ENCODE results near the gene CAMTA1.

CAMTA1 gene

GRCh38 chr1:7471836-7472235 lies 686.6 kb downstream of the CAMTA1 start:
- Histone ChIP-seq H3K4me3 (ENCODE audit: low read depth, low read length) (no peak overlapping the region), H3K9ac (ENCODE audit: low read depth, low read length) (no peak overlapping the region), H3K9me3 (ENCODE audit: control insufficient read depth, insufficient read depth, low read length) (no peaks in the 10 kb centered on the region), H3K27ac (ENCODE audit: low read depth, low read length) (no peak overlapping the region), H3K27me3 (ENCODE audit: control insufficient read depth, insufficient read depth, low read length) (no peaks in the 10 kb centered on the region), H3K36me3 (ENCODE audit: control insufficient read depth, insufficient read depth, low read length) (no peaks in the 10 kb centered on the region), H3K4me1 (ENCODE audit: control insufficient read depth, insufficient read depth, low read length) (no peaks in the 10 kb centered on the region)

- Histone ChIP-seq H3K36me3 (ENCODE audit: control insufficient read depth, insufficient read depth, low read length) (no peaks in the 10 kb centered on the region), H3K9ac (ENCODE audit: low read depth, low read length) (no peak overlapping the region), H3K4me3 (ENCODE audit: low read depth, low read length) (no peak overlapping the region), H3K4me1 (ENCODE audit: control insufficient read depth, insufficient read depth, low read length) (no peaks in the 10 kb centered on the region), H3K27ac (ENCODE audit: low read depth, low read length) (no peak overlapping the region), H3K9me3 (ENCODE audit: control insufficient read depth, insufficient read depth, low read length) (no peaks in the 10 kb centered on the region), H3K27me3 (ENCODE audit: control insufficient read depth, insufficient read depth, low read length) (no peaks in the 10 kb centered on the region)
Measured at GRCh38 chr1:7473223-7474142, 688.2 kb downstream of the CAMTA1 start.

- H3K27me3 ChIP-seq (ENCODE audit: control insufficient read depth, insufficient read depth, low read length) = no peaks in the 10 kb centered on the region
- no peaks in the 10 kb centered on the region for H3K36me3 ChIP-seq (ENCODE audit: control insufficient read depth, insufficient read depth, low read length)
- no peak overlapping the region for H3K4me3 ChIP-seq (ENCODE audit: low read depth, low read length)
- no peaks in the 10 kb centered on the region for H3K4me1 ChIP-seq (ENCODE audit: control insufficient read depth, insufficient read depth, low read length)
- H3K27ac ChIP-seq (ENCODE audit: low read depth, low read length) = no peak overlapping the region
- no peaks in the 10 kb centered on the region for H3K9me3 ChIP-seq (ENCODE audit: control insufficient read depth, insufficient read depth, low read length)
- H3K9ac ChIP-seq (ENCODE audit: low read depth, low read length) = no peak overlapping the region
Measured at GRCh38 chr1:7474143-7474490, 688.9 kb downstream of the CAMTA1 start.

GRCh38 chr1:7474786-7475502 lies 689.7 kb downstream of the CAMTA1 start:
- Histone ChIP-seq H3K36me3 (ENCODE audit: control insufficient read depth, insufficient read depth, low read length) (no peaks in the 10 kb centered on the region), H3K9ac (ENCODE audit: low read depth, low read length) (no peak overlapping the region), H3K4me3 (ENCODE audit: low read depth, low read length) (no peak overlapping the region), H3K4me1 (ENCODE audit: control insufficient read depth, insufficient read depth, low read length) (no peaks in the 10 kb centered on the region), H3K9me3 (ENCODE audit: control insufficient read depth, insufficient read depth, low read length) (no peaks in the 10 kb centered on the region), H3K27me3 (ENCODE audit: control insufficient read depth, insufficient read depth, low read length) (no peaks in the 10 kb centered on the region), H3K27ac (ENCODE audit: low read depth, low read length) (no peak overlapping the region)

GRCh38 chr1:7475691-7476090 lies 690.4 kb downstream of the CAMTA1 start:
- Histone ChIP-seq H3K27me3 (ENCODE audit: control insufficient read depth, insufficient read depth, low read length) (no peaks in the 10 kb centered on the region), H3K4me3 (ENCODE audit: low read depth, low read length) (no peak overlapping the region), H3K4me1 (ENCODE audit: control insufficient read depth, insufficient read depth, low read length) (no peaks in the 10 kb centered on the region), H3K9me3 (ENCODE audit: control insufficient read depth, insufficient read depth, low read length) (no peaks in the 10 kb centered on the region), H3K27ac (ENCODE audit: low read depth, low read length) (no peak overlapping the region), H3K36me3 (ENCODE audit: control insufficient read depth, insufficient read depth, low read length) (no peaks in the 10 kb centered on the region), H3K9ac (ENCODE audit: low read depth, low read length) (no peak overlapping the region)

- no peak overlapping the region for H3K27ac ChIP-seq (ENCODE audit: low read depth, low read length)
- H3K27me3 ChIP-seq (ENCODE audit: control insufficient read depth, insufficient read depth, low read length) = no peaks in the 10 kb centered on the region
- H3K4me1 ChIP-seq (ENCODE audit: control insufficient read depth, insufficient read depth, low read length) = no peaks in the 10 kb centered on the region
- H3K9ac ChIP-seq (ENCODE audit: low read depth, low read length) = no peak overlapping the region
- H3K9me3 ChIP-seq (ENCODE audit: control insufficient read depth, insufficient read depth, low read length) = no peaks in the 10 kb centered on the region
- no peaks in the 10 kb centered on the region for H3K36me3 ChIP-seq (ENCODE audit: control insufficient read depth, insufficient read depth, low read length)
- no peak overlapping the region for H3K4me3 ChIP-seq (ENCODE audit: low read depth, low read length)
Measured at GRCh38 chr1:7476402-7476801, 691.1 kb downstream of the CAMTA1 start.

GRCh38 chr1:7476861-7477547 lies 691.8 kb downstream of the CAMTA1 start:
- H3K9ac ChIP-seq (ENCODE audit: low read depth, low read length) = no peak overlapping the region
- no peaks in the 10 kb centered on the region for H3K36me3 ChIP-seq (ENCODE audit: control insufficient read depth, insufficient read depth, low read length)
- H3K4me3 ChIP-seq (ENCODE audit: low read depth, low read length) = no peak overlapping the region
- no peaks in the 10 kb centered on the region for H3K27me3 ChIP-seq (ENCODE audit: control insufficient read depth, insufficient read depth, low read length)
- no peak overlapping the region for H3K27ac ChIP-seq (ENCODE audit: low read depth, low read length)
- H3K9me3 ChIP-seq (ENCODE audit: control insufficient read depth, insufficient read depth, low read length) = no peaks in the 10 kb centered on the region
- no peaks in the 10 kb centered on the region for H3K4me1 ChIP-seq (ENCODE audit: control insufficient read depth, insufficient read depth, low read length)

GRCh38 chr1:7477593-7477992 lies 692.3 kb downstream of the CAMTA1 start:
- Histone ChIP-seq H3K9ac (ENCODE audit: low read depth, low read length) (no peak overlapping the region), H3K27ac (ENCODE audit: low read depth, low read length) (no peak overlapping the region), H3K27me3 (ENCODE audit: control insufficient read depth, insufficient read depth, low read length) (no peaks in the 10 kb centered on the region), H3K36me3 (ENCODE audit: control insufficient read depth, insufficient read depth, low read length) (no peaks in the 10 kb centered on the region), H3K4me3 (ENCODE audit: low read depth, low read length) (no peak overlapping the region), H3K4me1 (ENCODE audit: control insufficient read depth, insufficient read depth, low read length) (no peaks in the 10 kb centered on the region), H3K9me3 (ENCODE audit: control insufficient read depth, insufficient read depth, low read length) (no peaks in the 10 kb centered on the region)

GRCh38 chr1:7478142-7478790 lies 693.0 kb downstream of the CAMTA1 start:
- no peaks in the 10 kb centered on the region for H3K36me3 ChIP-seq (ENCODE audit: control insufficient read depth, insufficient read depth, low read length)
- no peaks in the 10 kb centered on the region for H3K9me3 ChIP-seq (ENCODE audit: control insufficient read depth, insufficient read depth, low read length)
- H3K4me3 ChIP-seq (ENCODE audit: low read depth, low read length) = no peak overlapping the region
- no peaks in the 10 kb centered on the region for H3K27me3 ChIP-seq (ENCODE audit: control insufficient read depth, insufficient read depth, low read length)
- 0 out of 2 replicates have a peak, but pooled peaks cover 3% of the 10 kb centered on the region for H3K4me1 ChIP-seq (ENCODE audit: control insufficient read depth, insufficient read depth, low read length)
- no peak overlapping the region for H3K27ac ChIP-seq (ENCODE audit: low read depth, low read length)
- H3K9ac ChIP-seq (ENCODE audit: low read depth, low read length) = no peak overlapping the region

GRCh38 chr1:7478809-7479499 lies 693.7 kb downstream of the CAMTA1 start:
- 0 out of 2 replicates have a peak, but pooled peaks cover 3% of the 10 kb centered on the region for H3K4me1 ChIP-seq (ENCODE audit: control insufficient read depth, insufficient read depth, low read length)
- H3K36me3 ChIP-seq (ENCODE audit: control insufficient read depth, insufficient read depth, low read length) = no peaks in the 10 kb centered on the region
- H3K9me3 ChIP-seq (ENCODE audit: control insufficient read depth, insufficient read depth, low read length) = no peaks in the 10 kb centered on the region
- no peak overlapping the region for H3K4me3 ChIP-seq (ENCODE audit: low read depth, low read length)
- no peak overlapping the region for H3K9ac ChIP-seq (ENCODE audit: low read depth, low read length)
- no peaks in the 10 kb centered on the region for H3K27me3 ChIP-seq (ENCODE audit: control insufficient read depth, insufficient read depth, low read length)
- H3K27ac ChIP-seq (ENCODE audit: low read depth, low read length) = no peak overlapping the region

All from HUES48 (cell line).